HCT116 (cell line): Measurements from ENCODE around the gene KDM2B. TPM values are rescaled to one million over a fixed set of nuclear protein-coding genes. Genes with fewer than 3 reads are reported as not detected.

ENCODE experiments used
- ATAC-seq: fragments of 200-7000 bp; cut with Tn5 transposase; 2 replicates; pipeline ENCODE4 v1.9.1; 2020; ENCODE audit warnings: mild to moderate bottlenecking, moderate library complexity
- BruUV-seq: library from RNA; stranded (reverse); fragments of 400-500 nt; replicated peaks from 2 replicates; lab custom pipeline; 2021; lab: Mats Ljungman, UMichigan
- CTCF ChIA-PET: fragments of 300-600 bp; sonication (Branson Sonifier 250); formaldehyde crosslinking; loops from one replicate; lab custom pipeline; 2021; ENCODE audit warnings: antibody characterized with exemption; lab: Charles Lee
- POLR2A ChIA-PET: fragments of 300-600, 350-600 bp; sonication (Branson Sonifier 250); formaldehyde crosslinking; loops from one replicate; lab custom pipeline; 2021; ENCODE audit warnings: antibody characterized with exemption; lab: Charles Lee
- RAD21 ChIA-PET, 2 experiments: fragments of 300-600 bp; sonication (Branson Sonifier 250); formaldehyde crosslinking; loops; one replicate each; lab custom pipeline; 2023; ENCODE audit warnings: low total read pairs in 2 of 2; ENCODE audit not compliant: uncharacterized antibody in 2 of 2, unreplicated experiment in 2 of 2, low non-redundant PET in 1 of 2; lab: Charles Lee
- DNase-seq: peaks from one replicate; pipeline ENCODE4 v3.0.0-alpha.2; 2010; ENCODE audit warnings: low read depth, low spot score
- H2AFZ ChIP-seq: fragments of 200-600 bp; shearing (Covaris generic), sonication (generic); 2 replicates; pipeline ENCODE4 v1.6.1; 2017; ENCODE audit warnings: low read depth, mixed run types, mixed read lengths, antibody characterized with exemption, low read length; ENCODE audit not compliant: poor library complexity, severe bottlenecking
- H3K27ac ChIP-seq: 2 replicates; pipeline ENCODE4 v1.5.1; 2012; ENCODE audit warnings: low read depth, low read length
- H3K27me3 ChIP-seq: fragments of 200-600 bp; sonication (generic); 2 replicates; pipeline ENCODE4 v1.6.1; 2016; ENCODE audit warnings: mixed run types, low read length, mixed read lengths; ENCODE audit not compliant: insufficient read depth
- H3K36me3 ChIP-seq, 2 experiments: fragments of 200-500 bp in 1 of 2; fragments of 200-600 bp in 1 of 2; sonication (Bioruptor generic) in 1 of 2; sonication (generic) in 1 of 2; 2 replicates each; pipeline versions ENCODE4 v1.5.1 to v1.6.1; 2014 to 2016; ENCODE audit warnings: low read length in 2 of 2, inconsistent platforms in 1 of 2, mixed read lengths in 1 of 2, mixed run types in 1 of 2; ENCODE audit not compliant: insufficient read depth in 2 of 2, control insufficient read depth in 1 of 2
- H3K4me1 ChIP-seq, 2 experiments: fragments of 200-600 bp in 1 of 2; sonication (generic) in 1 of 2; 2 replicates each; pipeline versions ENCODE4 v1.5.1 to v1.6.1; 2012 to 2017; ENCODE audit warnings: low read length in 2 of 2, inconsistent platforms in 1 of 2, mild to moderate bottlenecking in 1 of 2, mixed read lengths in 1 of 2, mixed run types in 1 of 2, moderate library complexity in 1 of 2; ENCODE audit not compliant: insufficient read depth in 2 of 2, control insufficient read depth in 1 of 2
- H3K4me2 ChIP-seq: fragments of 200-600 bp; sonication (generic); 2 replicates; pipeline ENCODE4 v1.6.1; 2017; ENCODE audit warnings: mixed run types, low read length, mixed read lengths
- H3K4me3 ChIP-seq, 2 experiments: fragments of 200-600 bp in 1 of 2; sonication (generic) in 1 of 2; replicated peaks in 1 of 2; 2 replicates each; pipeline ENCODE4 v1.5.1; 2011 to 2016; ENCODE audit warnings: low read length in 2 of 2, control low read depth in 1 of 2, low read depth in 1 of 2, mild to moderate bottlenecking in 1 of 2, mixed read lengths in 1 of 2, mixed run types in 1 of 2
- H3K79me2 ChIP-seq: fragments of 200-600 bp; sonication (generic); 2 replicates; pipeline ENCODE4 v1.6.1; 2017; ENCODE audit warnings: mild to moderate bottlenecking, mixed run types, low read length, moderate library complexity, mixed read lengths; ENCODE audit not compliant: insufficient read depth
- H3K9ac ChIP-seq: fragments of 200-600 bp; sonication (generic); 2 replicates; pipeline ENCODE4 v1.6.1; 2016; ENCODE audit warnings: low read length, mixed read lengths
- H3K9me2 ChIP-seq: fragments of 200-600 bp; sonication (generic), shearing (Covaris generic); 2 replicates; pipeline ENCODE4 v1.6.1; 2017; ENCODE audit warnings: mixed run types, mild to moderate bottlenecking, moderate library complexity; ENCODE audit not compliant: insufficient read depth
- H3K9me3 ChIP-seq, 2 experiments: fragments of 200-500 bp in 1 of 2; fragments of 200-600 bp in 1 of 2; sonication (Bioruptor generic) in 1 of 2; sonication (generic) in 1 of 2; 2 replicates each; pipeline ENCODE4 v1.6.1; 2014 to 2017; ENCODE audit warnings: low read length in 2 of 2, mixed read lengths in 2 of 2, inconsistent platforms in 1 of 2, low read depth in 1 of 2, mild to moderate bottlenecking in 1 of 2, mixed run types in 1 of 2, moderate library complexity in 1 of 2; ENCODE audit not compliant: control insufficient read depth in 1 of 2, insufficient read depth in 1 of 2
- H4K20me1 ChIP-seq: fragments of 200-600 bp; sonication (generic), shearing (Covaris generic); 2 replicates; pipeline ENCODE4 v1.6.1; 2017; ENCODE audit warnings: mixed run types, mild to moderate bottlenecking, moderate library complexity; ENCODE audit not compliant: insufficient read depth
- CBX3 ChIP-seq: IDR thresholded peaks from 2 replicates; pipeline ENCODE4 v1.6.1; 2012; ENCODE audit warnings: low read depth
- CEBPB ChIP-seq: IDR thresholded peaks from 2 replicates; pipeline ENCODE4 v1.6.1; 2012; ENCODE audit warnings: low read depth
- JUND ChIP-seq: IDR thresholded peaks from 2 replicates; pipeline ENCODE4 v1.6.1; 2012
- POLR2A ChIP-seq: IDR thresholded peaks from 2 replicates; pipeline ENCODE4 v1.7.0; 2011; ENCODE audit warnings: borderline replicate concordance; ENCODE audit not compliant: insufficient read depth, insufficient read length; ENCODE audit errors: extremely low read depth
- POLR2AphosphoS5 ChIP-seq: IDR thresholded peaks from 2 replicates; pipeline ENCODE4 v1.6.1; 2011; ENCODE audit warnings: mild to moderate bottlenecking, low read depth, low read length, moderate library complexity
- RAD21 ChIP-seq: IDR thresholded peaks from 2 replicates; pipeline ENCODE4 v1.6.1; 2012; ENCODE audit warnings: low read depth, mild to moderate bottlenecking
- SIN3A ChIP-seq: IDR thresholded peaks from 2 replicates; pipeline ENCODE4 v1.6.1; 2012; ENCODE audit warnings: low read depth
- TCF7L2 ChIP-seq: IDR thresholded peaks from 2 replicates; pipeline ENCODE4 v1.7.0; 2011; ENCODE audit warnings: borderline replicate concordance, inconsistent platforms; ENCODE audit not compliant: insufficient read depth, insufficient read length; ENCODE audit errors: extremely low read depth
- YY1 ChIP-seq: IDR thresholded peaks from 2 replicates; pipeline ENCODE4 v1.6.1; 2011; ENCODE audit warnings: low read length, low read depth, moderate library complexity, mild to moderate bottlenecking; ENCODE audit not compliant: insufficient replicate concordance; ENCODE audit errors: extremely low read depth
- ZNF274 ChIP-seq: fragments of 200-500 bp; sonication (Bioruptor generic); IDR thresholded peaks from 2 replicates; pipeline ENCODE4 v1.6.1; 2014; ENCODE audit warnings: mild to moderate bottlenecking, low read depth, low read length, inconsistent platforms
- intact Hi-C: fragments of 100-400 bp; cut with micrococcal nuclease; formaldehyde crosslinking; loops from 2 replicates; pipeline ENCODE4 v1.10.0; 2022
- total RNA-seq: library from RNA; stranded (reverse); gene quantifications from one replicate; pipeline ENCODE4 v1.2.1, GENCODE V29; 2021; ENCODE audit not compliant: unreplicated experiment
- TF ChIP-seq, protein P1 (sequence below): IDR thresholded peaks from 2 replicates; pipeline ENCODE4 v1.6.1; 2012
- TF ChIP-seq, protein P2 (sequence below), 3 experiments: fragments of 200-600 bp in 1 of 3; sonication (generic) in 1 of 3; IDR thresholded peaks in 2 of 3; conservative IDR thresholded peaks in 1 of 3; 2 replicates each; pipeline ENCODE4 v1.5.1; 2012 to 2017; ENCODE audit warnings: low read depth in 2 of 3, low read length in 2 of 3, antibody characterized with exemption in 1 of 3, borderline replicate concordance in 1 of 3, control low read depth in 1 of 3, mild to moderate bottlenecking in 1 of 3, mixed read lengths in 1 of 3, mixed run types in 1 of 3, moderate library complexity in 1 of 3; ENCODE audit not compliant: insufficient read depth in 1 of 3

Gene KDM2B
- total RNA-seq, 1 experiment from 2014 or later = 36.7 TPM

GRCh38 chr12:121550974-121551634 is 29.7 kb downstream of the KDM2B start:
- no peak for ATAC-seq

GRCh38 chr12:121549075-121549474 is 31.7 kb downstream of the KDM2B start:
- TF ChIP-seq CEBPB (no peak), SIN3A (no peak), POLR2AphosphoS5 (no peak), ZNF274 (no peak), JUND (no peak), POLR2A (no peak), TCF7L2 (no peak), CBX3 (no peak), RAD21 (no peak)
- TF ChIP-seq, protein P1, sequence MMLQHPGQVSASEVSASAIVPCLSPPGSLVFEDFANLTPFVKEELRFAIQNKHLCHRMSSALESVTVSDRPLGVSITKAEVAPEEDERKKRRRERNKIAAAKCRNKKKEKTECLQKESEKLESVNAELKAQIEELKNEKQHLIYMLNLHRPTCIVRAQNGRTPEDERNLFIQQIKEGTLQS = no peak
- CTCF ChIA-PET = no interaction called here
- Histone ChIP-seq H3K36me3 (no peaks in the 10 kb centered on the region), H3K9ac (no peak overlapping the region), H3K4me3 (no peak overlapping the region), H3K79me2 (no peaks in the 10 kb centered on the region), H3K4me1 (peaks cover 0 to 6% of the 10 kb centered on the region in 2 experiments; a peak in 2 of 4 replicates), H3K9me2 (no peaks in the 10 kb centered on the region), H2AFZ (no peak overlapping the region), H3K4me2 (no peak overlapping the region), H4K20me1 (no peaks in the 10 kb centered on the region), H3K9me3 (no peaks in the 10 kb centered on the region), H3K27ac (no peak overlapping the region), H3K27me3 (no peaks in the 10 kb centered on the region)
- intact Hi-C loops = no loop called here
- DNase-seq = no peak
- POLR2A ChIA-PET = no interaction called here
- no peak for ATAC-seq
- RAD21 ChIA-PET = no interaction called here
- BruUV-seq = no TSS peak

More at GRCh38 chr12:121550974-121551634, 29.7 kb downstream of the KDM2B start:
- H2AFZ ChIP-seq = no peak overlapping the region
- no peaks in the 10 kb centered on the region for H3K79me2 ChIP-seq
- ChIA-PET CTCF (interaction anchor here (1.7 to 2.7 kb wide), 3 partner anchors 117 to 222 kb away, joined by 5 to 50 read pairs (median 29); no protein-coding TSS in a partner anchor), POLR2A (no interaction called here), RAD21 (no interaction called here)
- H3K4me2 ChIP-seq = no peak overlapping the region
- intact Hi-C loops = no loop called here
- TF ChIP-seq, protein P2, sequence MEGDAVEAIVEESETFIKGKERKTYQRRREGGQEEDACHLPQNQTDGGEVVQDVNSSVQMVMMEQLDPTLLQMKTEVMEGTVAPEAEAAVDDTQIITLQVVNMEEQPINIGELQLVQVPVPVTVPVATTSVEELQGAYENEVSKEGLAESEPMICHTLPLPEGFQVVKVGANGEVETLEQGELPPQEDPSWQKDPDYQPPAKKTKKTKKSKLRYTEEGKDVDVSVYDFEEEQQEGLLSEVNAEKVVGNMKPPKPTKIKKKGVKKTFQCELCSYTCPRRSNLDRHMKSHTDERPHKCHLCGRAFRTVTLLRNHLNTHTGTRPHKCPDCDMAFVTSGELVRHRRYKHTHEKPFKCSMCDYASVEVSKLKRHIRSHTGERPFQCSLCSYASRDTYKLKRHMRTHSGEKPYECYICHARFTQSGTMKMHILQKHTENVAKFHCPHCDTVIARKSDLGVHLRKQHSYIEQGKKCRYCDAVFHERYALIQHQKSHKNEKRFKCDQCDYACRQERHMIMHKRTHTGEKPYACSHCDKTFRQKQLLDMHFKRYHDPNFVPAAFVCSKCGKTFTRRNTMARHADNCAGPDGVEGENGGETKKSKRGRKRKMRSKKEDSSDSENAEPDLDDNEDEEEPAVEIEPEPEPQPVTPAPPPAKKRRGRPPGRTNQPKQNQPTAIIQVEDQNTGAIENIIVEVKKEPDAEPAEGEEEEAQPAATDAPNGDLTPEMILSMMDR (IDR thresholded peaks at IDR 0.05 in 2 of 3, conservative IDR thresholded peaks at IDR 0.05 in 1 of 3; ENCODE audit: borderline replicate concordance in 1 of 3, insufficient read depth in 1 of 3, low read depth in 2 of 3, low read length in 2 of 3) = no peak
- TF ChIP-seq RAD21 (no peak), YY1 (no peak)
- TF ChIP-seq, protein P1 = no peak
- no peak overlapping the region for H3K4me3 ChIP-seq
- H3K36me3 ChIP-seq = no peaks in the 10 kb centered on the region
- no peaks in the 10 kb centered on the region for H3K9me2 ChIP-seq
- no peak overlapping the region for H3K27ac ChIP-seq
- no peaks in the 10 kb centered on the region for H4K20me1 ChIP-seq
- no peaks in the 10 kb centered on the region for H3K27me3 ChIP-seq
- H3K4me1 ChIP-seq = peaks cover 0 to 6% of the 10 kb centered on the region in 2 experiments; a peak in 2 of 4 replicates
- no peak overlapping the region for H3K9ac ChIP-seq
- no peaks in the 10 kb centered on the region for H3K9me3 ChIP-seq
- BruUV-seq = no TSS peak
- no peak for DNase-seq
